Activated CD8-positive, alpha-beta T cell treated with anti-CD3 and anti-CD28 coated beads for 36 hours (primary cell): ENCODE measurements around the gene PIKFYVE. TPM values are rescaled to one million over a fixed set of nuclear protein-coding genes. Genes with fewer than 3 reads are reported as not detected.
A peak's percentile ranks its signal among the peaks of the same experiment; 100 is the strongest.
"Not testable (repeated sequence)": the region's sequence is repeated elsewhere in the genome, so short reads cannot be mapped to it uniquely, and the experiment has no call there.

ENCODE experiments used
- ATAC-seq: fragments of 200-7000 bp; cut with Tn5 transposase; one replicate; pipeline ENCODE4 v1.10.0; 2021; ENCODE audit warnings: mild to moderate bottlenecking, moderate library complexity
- CTCF ChIA-PET: fragments of 350-600 bp; sonication (Branson Sonifier 250); formaldehyde crosslinking; loops from one replicate; lab custom pipeline; 2021; ENCODE audit warnings: antibody characterized with exemption; lab: Charles Lee
- POLR2A ChIA-PET: fragments of 350-600 bp; sonication (Branson Sonifier 250); formaldehyde crosslinking; loops from one replicate; lab custom pipeline; 2021; ENCODE audit warnings: antibody characterized with exemption; lab: Charles Lee
- DNase-seq: peaks from one replicate; pipeline ENCODE4 v3.0.0-alpha.2; 2020
- H3K27ac Mint-ChIP-seq: one replicate; pipeline ENCODE4 v1.8.0; 2021; ENCODE audit warnings: mild to moderate bottlenecking, mixed read lengths
- H3K27me3 Mint-ChIP-seq: one replicate; pipeline ENCODE4 v1.8.0; 2021; ENCODE audit warnings: mixed read lengths
- H3K36me3 Mint-ChIP-seq: one replicate; pipeline ENCODE4 v1.8.0; 2021; ENCODE audit warnings: low read depth, mixed read lengths
- H3K4me1 Mint-ChIP-seq: one replicate; pipeline ENCODE4 v1.8.0; 2021; ENCODE audit warnings: low read depth, mixed read lengths
- H3K4me3 Mint-ChIP-seq: one replicate; pipeline ENCODE4 v1.8.0; 2021; ENCODE audit warnings: mild to moderate bottlenecking, moderate library complexity, mixed read lengths
- H3K9me3 Mint-ChIP-seq: one replicate; pipeline ENCODE4 v1.8.0; 2021; ENCODE audit warnings: mixed read lengths
- intact Hi-C: fragments of 100-400 bp; cut with micrococcal nuclease; formaldehyde crosslinking; loops from one replicate; pipeline ENCODE4 v1.10.0; 2022
- total RNA-seq, 2 experiments: library from RNA; stranded (reverse); gene quantifications; one replicate each; pipeline ENCODE4 v1.2.3, GENCODE V29; 2021
- TF ChIP-seq, protein P1 (sequence below): fragments of 200-600 bp; IDR thresholded peaks from one replicate; pipeline ENCODE4 v1.8.0; 2022; ENCODE audit warnings: antibody characterized with exemption, mild to moderate bottlenecking

PIKFYVE gene
- total RNA-seq, 2 experiments from 2014 or later, result 16.4 to 16.9 TPM

DNA sequence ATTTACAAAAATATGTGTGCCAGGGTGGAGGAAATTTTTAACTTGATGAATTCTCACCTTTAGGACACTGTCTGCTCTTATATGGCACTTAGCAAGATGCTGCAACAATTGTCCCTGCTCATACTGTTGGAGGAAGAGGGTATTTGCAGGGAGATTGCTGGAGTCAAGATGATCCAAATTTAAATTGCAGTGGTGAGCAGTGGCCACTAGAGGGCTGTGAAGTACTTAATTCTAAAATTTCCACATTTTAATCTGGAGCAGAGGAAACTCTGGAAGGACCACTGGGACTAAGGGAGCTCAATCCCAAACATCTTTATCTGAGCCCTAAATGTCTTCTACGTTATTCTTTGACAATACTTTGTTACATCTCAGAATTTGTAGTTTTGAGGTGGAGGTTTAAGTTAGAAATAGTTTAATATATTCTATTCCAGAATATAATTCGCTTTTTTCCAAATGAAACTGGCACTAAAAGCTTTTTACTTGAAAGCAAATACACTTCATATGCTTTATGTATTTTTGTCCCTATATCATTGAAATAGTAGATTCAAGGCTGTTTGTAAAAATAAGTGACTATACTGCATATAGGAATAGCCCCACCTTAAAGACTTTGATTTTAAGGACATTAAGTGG lies 107.5 kb downstream of the PIKFYVE start:
- POLR2A ChIA-PET, result no interaction called here
- CTCF ChIA-PET, result interaction anchor here (0.8 to 1.4 kb wide), 6 partner anchors 10 to 69 kb away, joined by 3 to 5 read pairs (median 4); no protein-coding TSS in a partner anchor
- no peak overlapping the region for H3K27ac Mint-ChIP-seq
- no peaks in the 10 kb centered on the region for H3K4me1 Mint-ChIP-seq
- H3K9me3 Mint-ChIP-seq, result no peaks in the 10 kb centered on the region
- H3K36me3 Mint-ChIP-seq, result no peaks in the 10 kb centered on the region
- DNase-seq (peak; percentile 43), ATAC-seq (peak; percentile 61)
- H3K4me3 Mint-ChIP-seq, result no peak overlapping the region
- TF ChIP-seq, protein P1, sequence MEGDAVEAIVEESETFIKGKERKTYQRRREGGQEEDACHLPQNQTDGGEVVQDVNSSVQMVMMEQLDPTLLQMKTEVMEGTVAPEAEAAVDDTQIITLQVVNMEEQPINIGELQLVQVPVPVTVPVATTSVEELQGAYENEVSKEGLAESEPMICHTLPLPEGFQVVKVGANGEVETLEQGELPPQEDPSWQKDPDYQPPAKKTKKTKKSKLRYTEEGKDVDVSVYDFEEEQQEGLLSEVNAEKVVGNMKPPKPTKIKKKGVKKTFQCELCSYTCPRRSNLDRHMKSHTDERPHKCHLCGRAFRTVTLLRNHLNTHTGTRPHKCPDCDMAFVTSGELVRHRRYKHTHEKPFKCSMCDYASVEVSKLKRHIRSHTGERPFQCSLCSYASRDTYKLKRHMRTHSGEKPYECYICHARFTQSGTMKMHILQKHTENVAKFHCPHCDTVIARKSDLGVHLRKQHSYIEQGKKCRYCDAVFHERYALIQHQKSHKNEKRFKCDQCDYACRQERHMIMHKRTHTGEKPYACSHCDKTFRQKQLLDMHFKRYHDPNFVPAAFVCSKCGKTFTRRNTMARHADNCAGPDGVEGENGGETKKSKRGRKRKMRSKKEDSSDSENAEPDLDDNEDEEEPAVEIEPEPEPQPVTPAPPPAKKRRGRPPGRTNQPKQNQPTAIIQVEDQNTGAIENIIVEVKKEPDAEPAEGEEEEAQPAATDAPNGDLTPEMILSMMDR, result peak; percentile 83
- intact Hi-C loops, result no loop called here
- H3K27me3 Mint-ChIP-seq, result peaks cover 10% of the 10 kb centered on the region

DNA sequence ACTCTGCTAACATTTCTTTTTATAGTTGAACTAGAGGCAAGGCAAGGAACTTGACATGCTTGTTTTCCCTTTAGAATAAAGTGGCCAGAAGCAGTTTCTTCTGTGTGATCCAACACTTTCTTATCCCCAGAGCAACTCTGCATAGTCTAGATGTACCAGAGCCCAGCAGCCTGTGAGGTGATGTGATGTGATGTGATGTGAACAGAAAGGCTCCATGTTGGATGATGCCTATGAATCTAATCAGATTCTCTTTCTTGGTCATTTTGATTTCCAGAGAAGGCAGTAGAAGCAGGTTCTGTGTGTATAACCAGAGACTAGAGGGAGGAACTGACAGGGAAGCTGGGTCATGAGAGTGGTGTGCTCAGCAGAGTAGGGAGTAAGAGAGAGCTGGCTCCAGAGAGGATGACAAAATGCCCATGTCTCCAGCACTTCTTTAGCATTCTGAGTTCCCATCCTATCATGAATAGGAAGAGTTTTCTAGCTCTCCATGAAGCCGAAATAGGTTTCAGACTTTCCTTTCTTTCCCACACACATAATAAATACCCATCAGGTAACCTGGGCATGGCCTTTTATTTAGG lies 109.5 kb downstream of the PIKFYVE start:
- ATAC-seq, result no peak
- intact Hi-C loops, result no loop called here
- TF ChIP-seq, protein P1, result no peak
- Mint-ChIP-seq H3K36me3 (no peaks in the 10 kb centered on the region), H3K4me1 (no peaks in the 10 kb centered on the region), H3K4me3 (no peak overlapping the region), H3K9me3 (no peaks in the 10 kb centered on the region), H3K27ac (no peak overlapping the region), H3K27me3 (peaks cover 13% of the 10 kb centered on the region)
- CTCF ChIA-PET, result interaction anchor here (0.8 to 0.9 kb wide), 3 partner anchors 9 to 17 kb away, joined by 3 read pairs; no protein-coding TSS in a partner anchor
- no peak for DNase-seq
- POLR2A ChIA-PET, result no interaction called here

- H3K36me3 Mint-ChIP-seq, POLR2A ChIA-PET, H3K4me1 Mint-ChIP-seq, ATAC-seq, H3K9me3 Mint-ChIP-seq, DNase-seq, CTCF ChIA-PET, intact Hi-C loops, H3K4me3 Mint-ChIP-seq, H3K27ac Mint-ChIP-seq: not testable (repeated sequence)
- H3K27me3 Mint-ChIP-seq, result peaks cover 13% of the 10 kb centered on the region
These were observed 111.3 kb downstream of the PIKFYVE start for GRCh38 chr2:208377344-208377860.

DNA sequence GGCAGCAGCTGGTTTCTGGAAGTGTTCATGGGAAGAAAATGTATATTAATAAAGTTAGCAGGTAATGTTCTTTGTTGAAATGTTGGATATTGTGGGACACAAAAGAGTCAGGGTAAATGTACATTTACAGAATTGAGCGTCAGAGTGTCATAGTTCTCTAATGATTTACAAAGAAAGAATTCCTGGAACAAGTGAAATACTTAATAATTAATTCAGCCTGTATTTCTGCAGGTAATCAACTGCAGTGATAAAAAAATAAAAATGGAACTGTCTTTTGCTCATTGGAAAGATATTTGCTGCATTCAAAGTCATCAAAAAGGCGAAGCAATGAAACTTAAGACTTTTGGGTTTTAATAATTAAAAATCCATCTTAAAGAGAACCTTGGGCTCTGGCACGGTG lies 113.1 kb downstream of the PIKFYVE start:
- intact Hi-C loops, result no loop called here
- CTCF ChIA-PET, result no interaction called here
- DNase-seq (no peak), ATAC-seq (no peak)
- Mint-ChIP-seq H3K36me3 (no peaks in the 10 kb centered on the region), H3K27me3 (peaks cover 21% of the 10 kb centered on the region), H3K27ac (no peak overlapping the region), H3K9me3 (no peaks in the 10 kb centered on the region), H3K4me1 (no peaks in the 10 kb centered on the region), H3K4me3 (no peak overlapping the region)
- POLR2A ChIA-PET, result no interaction called here
- TF ChIP-seq, protein P1, result no peak

DNA sequence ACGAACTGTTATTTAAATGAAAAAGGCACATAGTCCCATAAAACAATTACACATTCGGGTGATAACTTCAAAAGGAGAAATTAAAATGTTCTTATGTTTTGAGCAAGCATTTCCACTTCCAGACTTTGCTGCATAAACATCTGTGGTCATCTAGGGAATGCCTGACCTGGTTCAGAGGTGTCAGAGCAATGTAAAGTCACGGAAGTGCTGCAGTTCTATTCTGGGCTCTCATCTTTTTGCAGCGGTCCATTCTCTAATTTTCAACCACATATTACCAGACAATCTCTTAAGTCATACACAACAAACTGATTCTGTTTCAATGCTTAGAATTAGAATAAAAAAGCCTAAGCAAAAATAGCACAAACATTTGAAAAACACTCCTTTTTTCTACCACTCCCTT lies 118.6 kb downstream of the PIKFYVE start:
- ChIA-PET POLR2A (no interaction called here), CTCF (no interaction called here)
- no peaks in the 10 kb centered on the region for H3K36me3 Mint-ChIP-seq
- no peaks in the 10 kb centered on the region for H3K9me3 Mint-ChIP-seq
- DNase-seq, result no peak
- H3K4me3 Mint-ChIP-seq, result no peak overlapping the region
- no peaks in the 10 kb centered on the region for H3K4me1 Mint-ChIP-seq
- intact Hi-C loops, result no loop called here
- H3K27me3 Mint-ChIP-seq, result peaks cover 18% of the 10 kb centered on the region
- H3K27ac Mint-ChIP-seq, result no peak overlapping the region
- TF ChIP-seq, protein P1, result no peak
- ATAC-seq, result no peak
